Right lobe of liver (tissue), 6 donors: Measurements from ENCODE around the gene UBE2E1. TPM values are rescaled to one million over a fixed set of nuclear protein-coding genes. Genes with fewer than 3 reads are reported as not detected.

Experiments used
- ATAC-seq, 4 donors: fragments of 200-7000 bp; cut with Tn5 transposase; one replicate each; pipeline ENCODE4 v1.9.1; 2020; ENCODE audit warnings: mild to moderate bottlenecking in 4 of 4, moderate library complexity in 4 of 4
- DNase-seq, 3 donors: peaks; one replicate each; pipeline ENCODE4 v3.0.0-alpha.2; 2020
- H3K27ac ChIP-seq, 3 donors: fragments of 200-600 bp; one replicate each; pipeline ENCODE4 v1.8.0; 2022
- H3K27me3 ChIP-seq, 2 donors: fragments of 200-600 bp; one replicate each; pipeline ENCODE4 v1.8.0; 2022
- H3K36me3 ChIP-seq, 4 donors: fragments of 200-600 bp; sonication (generic) in 1 of 4; one replicate each; pipeline versions ENCODE4 v1.5.1 to v1.8.0; 2017 to 2022; ENCODE audit warnings: control low read depth in 1 of 4
- H3K4me1 ChIP-seq, 4 donors: fragments of 200-600 bp; sonication (generic) in 1 of 4; one replicate each; pipeline versions ENCODE4 v1.5.1 to v1.8.0; 2017 to 2022; ENCODE audit warnings: control low read depth in 1 of 4
- H3K4me3 ChIP-seq, 3 donors: fragments of 200-600 bp; one replicate each; pipeline ENCODE4 v1.8.0; 2022
- H3K9me3 ChIP-seq, 4 donors: fragments of 200-600 bp; sonication (generic) in 1 of 4; one replicate each; pipeline versions ENCODE4 v1.5.1 to v1.8.0; 2017 to 2022; ENCODE audit warnings: control low read depth in 1 of 4
- POLR2A ChIP-seq: fragments of 450-650 bp; IDR thresholded peaks from one replicate; pipeline ENCODE4 v1.6.1; 2017; ENCODE audit warnings: antibody characterized with exemption, mild to moderate bottlenecking
- WGBS: methylation state at CpG from one replicate; pipeline ENCODE4 v1.1.6; 2018; ENCODE audit warnings: low coverage, low lambda C conversion rate; ENCODE audit not compliant: insufficient coverage; ENCODE audit errors: missing lambda C conversion rate; 5-methylcytosine and 5-hydroxymethylcytosine counted together
- intact Hi-C, 2 donors: fragments of 100-400 bp; cut with DNase I; formaldehyde crosslinking; loops; one replicate each; pipeline versions ENCODE4 v1.11.2 to v1.14.1; 2022
- total RNA-seq, 6 experiments: library from RNA; depleted of rRNA in 2 of 6; stranded (reverse); fragments of >200 nt in 2 of 6; fragmentation: NEBNext Ultra II Directional in 3 of 6; extraction: Animal tissue kit (Norgen Biotek cat#: 25700) in 3 of 6; gene quantifications; one replicate each; pipeline versions ENCODE4 v1.1.0 to v1.2.4, GENCODE V29; 2016 to 2023
- TF ChIP-seq, protein P1 (sequence below), 4 donors: fragments of 200-600 bp in 3 of 4; fragments of 450-650 bp in 1 of 4; IDR thresholded peaks; one replicate each; pipeline versions ENCODE4 v1.5.1 to v1.8.0; 2016 to 2022; ENCODE audit warnings: antibody characterized with exemption in 4 of 4, mild to moderate bottlenecking in 2 of 4
- donor health status: DM: no; HTN: yes; CAD: no.
- donor health status: DM: no; HTN: no; CAD: no.
- donor health status: DM: no; HTN: no; CAD: no.
- donor health status: DM: no; HTN: yes; CAD: no.
- donor health status: DM: no; HTN: yes; CAD: no.

The UBE2E1 gene
- total RNA-seq, 6 experiments from 2014 or later = 20.8 to 40.4 (median 29.7) TPM

DNA sequence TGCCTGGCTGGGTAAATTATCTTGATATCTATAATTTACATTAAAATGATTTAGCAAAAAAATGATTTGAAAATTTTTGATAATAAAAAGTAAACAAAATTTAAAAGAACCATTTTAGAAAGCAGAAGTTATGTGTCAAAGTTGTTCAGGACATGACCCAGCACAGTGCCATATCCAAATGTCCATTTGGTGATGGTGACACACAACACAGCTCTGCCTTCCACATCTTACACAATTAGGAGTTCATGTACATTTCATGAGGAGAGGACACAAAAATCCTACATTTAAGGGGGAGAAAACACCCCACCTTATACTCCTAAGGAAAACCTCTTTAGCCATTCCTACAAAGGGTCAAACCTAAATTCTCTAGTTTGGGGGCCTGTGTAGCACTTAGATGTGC, 10.7 kb upstream of the UBE2E1 start:
- H3K4me3 ChIP-seq = no peak overlapping the region
- no peaks in the 10 kb centered on the region for H3K36me3 ChIP-seq
- intact Hi-C loops = no loop called here
- H3K27ac ChIP-seq = no peak overlapping the region
- H3K27me3 ChIP-seq = no peaks in the 10 kb centered on the region
- no peak for DNase-seq
- no peaks in the 10 kb centered on the region for H3K9me3 ChIP-seq
- H3K4me1 ChIP-seq = no peaks in the 10 kb centered on the region
- no peak for ATAC-seq
- TF ChIP-seq POLR2A = no peak
- TF ChIP-seq, protein P1, sequence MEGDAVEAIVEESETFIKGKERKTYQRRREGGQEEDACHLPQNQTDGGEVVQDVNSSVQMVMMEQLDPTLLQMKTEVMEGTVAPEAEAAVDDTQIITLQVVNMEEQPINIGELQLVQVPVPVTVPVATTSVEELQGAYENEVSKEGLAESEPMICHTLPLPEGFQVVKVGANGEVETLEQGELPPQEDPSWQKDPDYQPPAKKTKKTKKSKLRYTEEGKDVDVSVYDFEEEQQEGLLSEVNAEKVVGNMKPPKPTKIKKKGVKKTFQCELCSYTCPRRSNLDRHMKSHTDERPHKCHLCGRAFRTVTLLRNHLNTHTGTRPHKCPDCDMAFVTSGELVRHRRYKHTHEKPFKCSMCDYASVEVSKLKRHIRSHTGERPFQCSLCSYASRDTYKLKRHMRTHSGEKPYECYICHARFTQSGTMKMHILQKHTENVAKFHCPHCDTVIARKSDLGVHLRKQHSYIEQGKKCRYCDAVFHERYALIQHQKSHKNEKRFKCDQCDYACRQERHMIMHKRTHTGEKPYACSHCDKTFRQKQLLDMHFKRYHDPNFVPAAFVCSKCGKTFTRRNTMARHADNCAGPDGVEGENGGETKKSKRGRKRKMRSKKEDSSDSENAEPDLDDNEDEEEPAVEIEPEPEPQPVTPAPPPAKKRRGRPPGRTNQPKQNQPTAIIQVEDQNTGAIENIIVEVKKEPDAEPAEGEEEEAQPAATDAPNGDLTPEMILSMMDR (IDR thresholded peaks at IDR 0.05) = no peak

DNA sequence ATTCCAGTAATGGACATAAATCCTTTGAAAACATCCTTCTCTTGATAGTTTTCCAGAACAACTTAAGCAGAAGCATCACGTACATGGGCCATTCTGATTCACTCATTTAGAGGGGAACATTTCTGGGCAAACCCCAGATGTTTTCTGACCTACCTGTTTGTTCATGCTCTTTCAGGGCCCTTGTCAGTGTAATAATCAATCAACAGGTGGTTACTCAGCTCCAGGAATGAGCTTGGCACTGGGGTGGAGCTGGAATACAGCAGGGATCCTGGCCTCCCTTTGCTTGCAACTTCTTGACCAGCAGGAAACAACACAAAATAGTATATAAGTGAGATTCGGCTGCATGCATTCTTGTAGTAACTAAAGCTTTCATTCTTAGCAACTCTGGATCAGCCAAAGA, 9.2 kb upstream of the UBE2E1 start:
- Histone ChIP-seq H3K27ac (no peak overlapping the region), H3K9me3 (no peaks in the 10 kb centered on the region), H3K4me3 (no peak overlapping the region), H3K36me3 (no peaks in the 10 kb centered on the region), H3K4me1 (no peaks in the 10 kb centered on the region), H3K27me3 (no peaks in the 10 kb centered on the region)
- TF ChIP-seq POLR2A = no peak
- TF ChIP-seq, protein P1 (IDR thresholded peaks at IDR 0.05) = no peak
- DNase-seq (no peak), ATAC-seq (no peak)
- intact Hi-C loops = no loop called here
- 75% methylated on average over 2 of the region's 2 CpGs for WGBS

DNA sequence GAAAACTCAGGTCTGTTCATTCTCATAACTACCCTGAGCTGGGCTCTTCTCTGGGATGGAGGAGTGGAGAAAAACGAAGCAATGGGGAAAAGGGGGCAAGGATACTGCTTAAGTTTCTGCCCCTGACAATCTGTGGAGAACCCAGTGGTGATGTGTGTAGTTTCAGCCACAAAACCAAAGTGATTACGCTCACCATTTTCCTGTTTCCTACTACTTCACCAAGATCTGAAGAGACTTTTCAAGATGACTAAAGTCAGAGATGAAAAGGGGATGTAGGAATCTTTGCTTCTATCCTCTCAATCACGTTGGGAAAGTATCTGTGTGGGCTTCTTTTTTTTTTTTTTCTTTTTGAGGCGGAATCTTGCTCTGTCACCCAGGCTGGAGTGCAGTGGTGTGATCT, 8.3 kb upstream of the UBE2E1 start:
- Histone ChIP-seq H3K27ac (no peak overlapping the region), H3K27me3 (no peaks in the 10 kb centered on the region), H3K4me1 (no peaks in the 10 kb centered on the region), H3K9me3 (no peaks in the 10 kb centered on the region), H3K4me3 (no peak overlapping the region), H3K36me3 (no peaks in the 10 kb centered on the region)
- DNase-seq (no peak), ATAC-seq (no peak)
- TF ChIP-seq POLR2A = no peak
- TF ChIP-seq, protein P1 (IDR thresholded peaks at IDR 0.05) = no peak
- intact Hi-C loops = no loop called here
- 38% methylated on average over 3 of the region's 4 CpGs for WGBS

DNA sequence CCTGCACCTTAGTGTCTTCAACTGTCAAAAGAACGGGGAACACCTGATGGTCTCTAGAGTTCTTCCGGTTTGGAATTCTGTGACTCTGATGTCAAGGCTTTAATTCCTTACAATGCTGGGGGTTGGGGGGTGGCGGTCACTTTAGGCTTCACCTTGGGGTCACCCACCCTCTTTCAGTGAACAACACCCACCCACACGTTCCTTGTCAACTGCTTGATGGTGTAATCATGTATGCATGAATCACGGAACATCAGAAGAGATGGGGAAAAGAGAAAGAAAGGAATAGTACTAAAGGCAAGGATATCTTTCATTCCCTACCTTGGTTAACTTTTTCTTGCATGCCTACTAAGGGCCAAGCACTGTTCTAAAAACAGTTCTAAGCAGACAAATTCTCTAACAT, 7.3 kb upstream of the UBE2E1 start:
- 80% methylated on average over 5 of the region's 5 CpGs for WGBS

DNA sequence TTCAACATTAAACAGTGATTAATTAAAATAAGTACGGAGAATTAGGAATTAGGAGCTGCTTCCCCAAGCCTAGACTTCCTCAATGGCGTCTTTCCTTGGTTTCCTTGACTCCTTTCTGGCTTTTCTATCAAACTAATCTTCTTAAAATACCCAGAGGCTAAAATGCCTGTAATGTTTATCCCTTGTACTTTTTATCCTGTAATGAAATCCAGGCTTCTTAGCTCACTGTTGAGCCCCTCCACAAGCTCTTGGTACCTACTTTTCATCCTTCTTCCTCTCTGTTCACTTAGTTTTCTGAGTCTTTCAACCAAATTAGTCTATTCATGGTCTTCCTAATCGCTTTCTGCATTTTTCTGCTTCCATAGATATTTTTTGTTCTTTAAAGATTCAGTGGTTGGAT, 6.9 kb upstream of the UBE2E1 start:
- 61% methylated on average over 3 of the region's 3 CpGs for WGBS
- Histone ChIP-seq H3K4me1 (no peaks in the 10 kb centered on the region), H3K27ac (no peak overlapping the region), H3K27me3 (no peaks in the 10 kb centered on the region), H3K4me3 (no peak overlapping the region), H3K9me3 (no peaks in the 10 kb centered on the region), H3K36me3 (no peaks in the 10 kb centered on the region)
- TF ChIP-seq, protein P1 (IDR thresholded peaks at IDR 0.05) = no peak
- TF ChIP-seq POLR2A = no peak
- ATAC-seq (no peak), DNase-seq (no peak)
- intact Hi-C loops = no loop called here

More for the DNA sequence above, 7.3 kb upstream of the UBE2E1 start:
- Histone ChIP-seq H3K4me1 (no peaks in the 10 kb centered on the region), H3K4me3 (no peak overlapping the region), H3K27ac (no peak overlapping the region), H3K27me3 (no peaks in the 10 kb centered on the region), H3K36me3 (no peaks in the 10 kb centered on the region), H3K9me3 (no peaks in the 10 kb centered on the region)
- ATAC-seq (no peak), DNase-seq (no peak)
- TF ChIP-seq, protein P1 (IDR thresholded peaks at IDR 0.05) = no peak
- no peak for TF ChIP-seq POLR2A
- intact Hi-C loops = no loop called here
